AG04450 (cell line): ENCODE measurements around the gene TCERG1L. TPM values are rescaled to one million over a fixed set of nuclear protein-coding genes. Genes with fewer than 3 reads are reported as not detected.

Source experiments
- CTCF ChIA-PET: fragments of 300-600, 350-600 bp; formaldehyde crosslinking; extraction: SDS; loops from one replicate; lab custom pipeline; 2022; ENCODE audit warnings: antibody characterized with exemption, inconsistent platforms; lab: Charles Lee
- POLR2A ChIA-PET: fragments of 350-600 bp; formaldehyde crosslinking; extraction: SDS; loops from one replicate; lab custom pipeline; 2021; ENCODE audit warnings: antibody characterized with exemption, inconsistent platforms; lab: Yijun Ruan, JAX
- DNase-seq: peaks from one replicate; pipeline ENCODE4 v3.0.0-alpha.2; 2011; ENCODE audit warnings: low read depth, low spot score
- H3K27ac ChIP-seq: one replicate; pipeline ENCODE4 v1.5.1; 2012; ENCODE audit warnings: low read depth, low read length, control low read depth
- H3K27me3 ChIP-seq: one replicate; pipeline ENCODE4 v1.6.0; 2012; ENCODE audit warnings: low read length; ENCODE audit not compliant: control insufficient read depth, insufficient read depth
- H3K4me3 ChIP-seq: 2 replicates; pipeline ENCODE4 v1.5.1; 2011; ENCODE audit warnings: mild to moderate bottlenecking, low read depth, low read length, control low read depth
- H3K9me3 ChIP-seq: 2 replicates; pipeline ENCODE4 v1.5.1; 2012; ENCODE audit warnings: low read length; ENCODE audit not compliant: control insufficient read depth, insufficient read depth
- polyA plus RNA-seq: library from polyadenylated mRNA; depleted of rRNA; stranded (reverse); fragments of >200 nt; gene quantifications from 2 replicates; pipeline ENCODE4 v1.2.3, GENCODE V29; 2011
- TF ChIP-seq, protein P1 (sequence below): IDR thresholded peaks from 2 replicates; pipeline ENCODE4 v1.5.1; 2011; ENCODE audit warnings: low read depth, low read length, control low read depth, inconsistent platforms

The TCERG1L gene
- polyA plus RNA-seq, 1 experiment = not detected

DNA sequence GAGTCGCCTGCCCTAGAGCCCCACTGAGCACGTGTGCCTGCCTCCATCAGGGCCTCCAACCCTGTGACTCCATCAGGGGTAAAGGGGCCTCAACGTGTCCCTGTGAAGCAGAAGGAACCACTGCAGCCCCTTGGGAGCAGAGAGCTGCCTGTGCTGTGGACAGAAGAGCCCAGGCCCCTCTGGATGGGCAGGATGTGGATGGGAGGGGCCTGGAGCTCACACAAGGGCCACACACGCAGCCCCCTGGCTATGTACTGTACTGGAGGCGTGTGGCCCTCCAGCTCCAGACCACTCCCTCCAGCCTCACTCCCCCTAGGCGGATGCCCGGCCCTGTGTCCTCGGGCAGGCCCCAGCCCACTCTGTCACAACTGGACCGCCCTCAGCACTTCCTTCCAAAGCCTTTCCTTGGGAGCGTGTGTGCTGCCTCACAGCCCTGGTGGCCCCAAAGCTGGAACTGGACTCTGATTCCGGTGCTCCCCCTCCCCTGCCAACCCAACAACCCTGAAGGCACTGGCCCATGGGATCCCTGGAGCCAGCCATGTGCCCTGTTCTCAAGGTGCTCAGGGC, 238.0 kb downstream of the TCERG1L start:
- no peak overlapping the region for H3K4me3 ChIP-seq
- ChIA-PET POLR2A (no interaction called here), CTCF (no interaction called here)

DNA sequence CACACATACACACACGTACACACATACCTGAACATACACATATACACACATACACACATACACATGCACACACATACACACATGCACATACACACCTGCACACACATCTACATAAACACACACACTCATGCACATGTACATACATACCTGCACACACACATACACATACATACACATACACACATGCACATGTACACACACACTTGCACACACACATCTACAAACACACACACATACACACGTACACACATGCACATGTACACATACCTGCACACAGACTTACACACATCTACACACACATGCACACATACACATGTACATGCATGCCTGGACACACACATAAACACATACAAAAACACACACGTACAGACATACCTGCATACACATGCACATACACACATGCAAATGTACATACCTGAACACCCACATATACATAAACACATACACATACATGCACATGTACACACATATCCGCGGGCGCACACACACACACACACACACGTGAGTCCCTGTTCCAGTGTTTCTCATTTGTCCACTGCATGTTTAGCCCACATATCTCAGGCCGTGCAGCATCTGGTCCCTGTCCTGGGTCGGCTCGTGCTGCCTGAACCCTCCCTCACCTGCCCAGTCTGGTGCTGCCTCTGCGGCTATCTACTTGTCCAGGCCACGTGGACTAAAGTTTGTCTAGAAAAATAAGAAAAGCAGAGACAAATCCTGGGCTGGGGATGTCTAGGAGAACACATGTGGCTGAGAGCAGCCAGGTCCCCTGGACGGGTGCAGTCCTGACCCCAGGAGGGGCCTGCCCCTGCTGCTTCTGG, 238.7 kb downstream of the TCERG1L start:
- no peak for DNase-seq
- Histone ChIP-seq H3K4me3 (no peak overlapping the region), H3K9me3 (peaks cover 81% of the 10 kb centered on the region), H3K27me3 (no peaks in the 10 kb centered on the region), H3K27ac (no peak overlapping the region)
- CTCF ChIA-PET = no interaction called here
- TF ChIP-seq, protein P1, sequence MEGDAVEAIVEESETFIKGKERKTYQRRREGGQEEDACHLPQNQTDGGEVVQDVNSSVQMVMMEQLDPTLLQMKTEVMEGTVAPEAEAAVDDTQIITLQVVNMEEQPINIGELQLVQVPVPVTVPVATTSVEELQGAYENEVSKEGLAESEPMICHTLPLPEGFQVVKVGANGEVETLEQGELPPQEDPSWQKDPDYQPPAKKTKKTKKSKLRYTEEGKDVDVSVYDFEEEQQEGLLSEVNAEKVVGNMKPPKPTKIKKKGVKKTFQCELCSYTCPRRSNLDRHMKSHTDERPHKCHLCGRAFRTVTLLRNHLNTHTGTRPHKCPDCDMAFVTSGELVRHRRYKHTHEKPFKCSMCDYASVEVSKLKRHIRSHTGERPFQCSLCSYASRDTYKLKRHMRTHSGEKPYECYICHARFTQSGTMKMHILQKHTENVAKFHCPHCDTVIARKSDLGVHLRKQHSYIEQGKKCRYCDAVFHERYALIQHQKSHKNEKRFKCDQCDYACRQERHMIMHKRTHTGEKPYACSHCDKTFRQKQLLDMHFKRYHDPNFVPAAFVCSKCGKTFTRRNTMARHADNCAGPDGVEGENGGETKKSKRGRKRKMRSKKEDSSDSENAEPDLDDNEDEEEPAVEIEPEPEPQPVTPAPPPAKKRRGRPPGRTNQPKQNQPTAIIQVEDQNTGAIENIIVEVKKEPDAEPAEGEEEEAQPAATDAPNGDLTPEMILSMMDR = no peak
- POLR2A ChIA-PET = no interaction called here

More for the DNA sequence above, 238.0 kb downstream of the TCERG1L start:
- no peak overlapping the region for H3K27ac ChIP-seq
- peaks cover 81% of the 10 kb centered on the region for H3K9me3 ChIP-seq
- H3K27me3 ChIP-seq = no peaks in the 10 kb centered on the region
- DNase-seq = no peak
- TF ChIP-seq, protein P1 = no peak

DNA sequence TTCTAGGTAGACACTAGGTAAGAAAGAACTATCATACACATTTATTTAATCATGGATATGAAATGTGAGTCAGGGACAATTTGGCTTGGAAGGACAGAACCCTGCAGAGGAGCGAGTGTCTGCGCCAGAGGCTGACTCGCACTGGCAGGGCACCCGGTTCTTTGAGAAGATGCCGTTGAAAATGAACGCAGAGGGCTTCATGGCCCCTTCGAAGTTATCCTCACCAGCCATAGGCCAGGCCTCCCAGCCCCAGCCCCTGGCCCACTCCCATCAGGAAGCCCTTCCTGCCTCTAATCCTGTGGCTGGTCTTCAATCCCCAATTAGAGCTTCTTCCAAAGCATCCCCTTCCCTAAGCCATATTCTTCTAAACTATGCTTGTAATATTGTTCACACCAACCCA, 239.8 kb downstream of the TCERG1L start:
- CTCF ChIA-PET = no interaction called here
- no peak for DNase-seq
- no peak overlapping the region for H3K4me3 ChIP-seq
- peaks cover 79% of the 10 kb centered on the region for H3K9me3 ChIP-seq
- TF ChIP-seq, protein P1 = no peak
- no peak overlapping the region for H3K27ac ChIP-seq
- POLR2A ChIA-PET = no interaction called here
- H3K27me3 ChIP-seq = no peaks in the 10 kb centered on the region

DNA sequence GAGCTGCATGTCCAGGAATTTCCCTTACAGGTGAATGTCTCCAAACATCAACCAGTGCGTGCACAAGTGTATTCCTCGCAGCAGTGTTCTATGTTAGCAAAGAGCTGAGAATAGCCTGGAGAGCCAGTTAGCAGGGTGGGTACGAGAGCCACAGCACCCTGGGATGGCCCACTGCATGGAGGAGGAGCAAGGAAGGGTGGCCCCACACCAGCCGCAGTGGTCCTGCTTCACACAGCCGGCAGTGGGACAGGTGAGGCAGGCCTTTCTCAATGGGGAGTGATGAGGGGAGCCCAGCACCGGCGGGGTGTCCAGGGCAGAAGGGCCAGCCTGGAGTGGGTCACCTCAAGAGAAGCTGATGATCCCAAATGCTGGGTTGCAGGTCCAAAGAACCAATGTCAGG, 240.7 kb downstream of the TCERG1L start:
- CTCF ChIA-PET = no interaction called here
- peaks cover 73% of the 10 kb centered on the region for H3K9me3 ChIP-seq
- DNase-seq = no peak
- TF ChIP-seq, protein P1 = no peak
- H3K4me3 ChIP-seq = no peak overlapping the region
- no peak overlapping the region for H3K27ac ChIP-seq
- no peaks in the 10 kb centered on the region for H3K27me3 ChIP-seq
- POLR2A ChIA-PET = no interaction called here

DNA sequence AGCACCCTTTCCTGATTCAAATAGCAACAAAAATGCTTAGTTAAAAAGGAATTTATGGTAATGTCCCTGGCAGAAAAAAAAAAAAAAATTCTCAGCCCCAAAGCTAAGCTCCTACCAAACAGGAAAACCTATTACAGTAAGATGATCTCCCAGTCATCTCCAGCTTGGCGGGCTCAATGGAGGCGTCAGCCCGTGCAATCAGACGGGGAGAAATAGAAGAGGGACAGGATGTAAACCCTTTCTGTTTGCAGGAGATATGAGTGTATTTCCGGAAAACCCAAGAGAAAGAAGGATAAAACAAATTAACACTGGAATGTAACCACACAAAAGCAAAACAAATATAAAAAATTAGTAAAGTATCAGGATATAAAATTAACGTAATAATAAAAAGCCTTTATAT, 242.8 kb downstream of the TCERG1L start:
- peaks cover 55% of the 10 kb centered on the region for H3K9me3 ChIP-seq
- H3K27ac ChIP-seq = no peak overlapping the region
- ChIA-PET POLR2A (no interaction called here), CTCF (no interaction called here)
- TF ChIP-seq, protein P1 = no peak
- no peaks in the 10 kb centered on the region for H3K27me3 ChIP-seq
- DNase-seq = no peak
- no peak overlapping the region for H3K4me3 ChIP-seq
